Karpas-422 (cell line): ENCODE results near the gene RCAN3. TPM values are rescaled to one million over a fixed set of nuclear protein-coding genes. Genes with fewer than 3 reads are reported as not detected.
"Not testable (repeated sequence)": the region's sequence is repeated elsewhere in the genome, so short reads cannot be mapped to it uniquely, and the experiment has no call there.

Source experiments
- DNase-seq: peaks from one replicate; pipeline ENCODE4 v3.0.0-alpha.2; 2015
- H2AFZ ChIP-seq: fragments of 200-600 bp; sonication (generic); 2 replicates; pipeline ENCODE4 v1.6.1; 2014; ENCODE audit warnings: antibody characterized with exemption, low read length, mixed read lengths
- H3K27ac ChIP-seq: fragments of 200-600 bp; sonication (generic); 2 replicates; pipeline ENCODE4 v1.5.1; 2014; ENCODE audit warnings: mild to moderate bottlenecking, low read length, moderate library complexity
- H3K27me3 ChIP-seq: fragments of 200-600 bp; sonication (generic); 2 replicates; pipeline ENCODE4 v1.6.1; 2014; ENCODE audit warnings: low read length, mixed read lengths
- H3K36me3 ChIP-seq: fragments of 200-600 bp; sonication (generic); 2 replicates; pipeline ENCODE4 v1.6.1; 2014; ENCODE audit warnings: low read length, mixed read lengths; ENCODE audit not compliant: insufficient read depth
- H3K4me1 ChIP-seq: fragments of 200-600 bp; sonication (generic); 2 replicates; pipeline ENCODE4 v1.6.1; 2014; ENCODE audit warnings: mild to moderate bottlenecking, low read length, mixed read lengths
- H3K4me2 ChIP-seq: fragments of 200-600 bp; sonication (generic); 2 replicates; pipeline ENCODE4 v1.6.1; 2014; ENCODE audit warnings: low read length, low read depth, mild to moderate bottlenecking; ENCODE audit not compliant: poor library complexity, severe bottlenecking
- H3K4me3 ChIP-seq: fragments of 200-600 bp; sonication (generic); 2 replicates; pipeline ENCODE4 v1.5.1; 2014; ENCODE audit warnings: mild to moderate bottlenecking, antibody characterized with exemption, low read length, mixed read lengths
- H3K79me2 ChIP-seq: fragments of 200-600 bp; sonication (generic); 2 replicates; pipeline ENCODE4 v1.6.1; 2014; ENCODE audit warnings: mild to moderate bottlenecking, low read length, mixed read lengths
- H3K9ac ChIP-seq: fragments of 200-600 bp; sonication (generic); 2 replicates; pipeline ENCODE4 v1.6.0; 2014; ENCODE audit warnings: low read length
- H3K9me2 ChIP-seq: fragments of 200-600 bp; sonication (generic), shearing (Covaris generic); replicated peaks from 2 replicates; pipeline ENCODE4 v1.6.0; 2014; ENCODE audit warnings: mild to moderate bottlenecking, low read length, moderate library complexity; ENCODE audit not compliant: insufficient read depth
- H3K9me3 ChIP-seq: fragments of 300-700, 200-600 bp; sonication (generic); 2 replicates; pipeline ENCODE4 v1.6.1; 2014; ENCODE audit warnings: low read length, mixed read lengths
- H4K20me1 ChIP-seq: fragments of 200-600 bp; sonication (generic); 2 replicates; pipeline ENCODE4 v1.6.1; 2014; ENCODE audit warnings: mild to moderate bottlenecking, antibody characterized with exemption, low read length, low read depth; ENCODE audit not compliant: insufficient read depth
- total RNA-seq: library from RNA; depleted of rRNA; stranded (reverse); fragments of >200 nt; shearing (Covaris generic); gene quantifications from 2 replicates; pipeline ENCODE4 v1.2.3, GENCODE V29; 2014; ENCODE audit warnings: low replicate concordance

RCAN3 gene
- total RNA-seq, 1 experiment from 2014 or later = 4.8 TPM

DNA sequence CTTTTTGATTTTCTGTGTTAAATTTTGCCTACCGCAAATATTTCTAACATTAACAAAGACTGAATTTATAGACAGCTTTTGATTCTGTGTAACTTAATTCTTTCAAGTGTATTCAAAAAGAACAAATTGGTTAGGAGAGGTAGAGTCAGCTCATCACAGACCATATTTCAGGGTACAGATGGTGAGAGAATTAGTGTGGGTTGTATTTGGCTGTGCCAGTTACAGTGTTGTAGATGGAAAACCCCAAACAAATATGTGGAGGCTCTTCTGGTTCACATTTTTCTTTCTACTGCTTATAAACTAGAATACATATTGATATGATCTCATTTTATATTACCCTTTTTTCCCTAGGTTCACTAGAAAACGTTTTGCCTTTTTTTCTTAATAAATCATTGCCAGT, 11.1 kb downstream of the RCAN3 start:
- Histone ChIP-seq H4K20me1 (no peaks in the 10 kb centered on the region), H3K4me3 (no peak overlapping the region), H3K4me1 (no peaks in the 10 kb centered on the region), H3K27ac (no peak overlapping the region), H3K36me3 (no peaks in the 10 kb centered on the region), H2AFZ (no peak overlapping the region), H3K27me3 (no peaks in the 10 kb centered on the region), H3K9ac (no peak overlapping the region), H3K79me2 (no peaks in the 10 kb centered on the region), H3K4me2 (no peak overlapping the region), H3K9me3 (no peaks in the 10 kb centered on the region), H3K9me2 (no peaks in the 10 kb centered on the region)
- DNase-seq = no peak

DNA sequence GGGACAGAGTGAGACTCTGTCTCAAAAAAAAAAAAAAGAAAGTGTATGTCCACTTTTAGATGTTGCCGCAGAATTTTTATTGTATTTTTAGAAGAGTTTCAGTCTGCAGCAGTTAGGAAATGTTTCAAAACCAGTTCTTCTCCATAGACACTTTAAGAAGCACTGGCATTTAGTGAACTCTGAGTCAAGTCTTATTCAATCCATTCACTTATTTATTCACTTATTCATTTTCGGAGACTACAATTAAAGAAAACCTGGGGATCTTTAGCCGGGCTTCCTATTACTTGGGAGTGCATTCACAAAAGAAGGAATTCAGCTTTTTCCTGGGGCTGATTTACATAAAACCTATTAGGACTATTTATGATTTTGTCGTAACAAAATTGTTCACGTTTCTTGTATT, 12.3 kb downstream of the RCAN3 start:
- H3K4me2 ChIP-seq = no peak overlapping the region
- no peak overlapping the region for H2AFZ ChIP-seq
- H3K27me3 ChIP-seq = no peaks in the 10 kb centered on the region
- H4K20me1 ChIP-seq = no peaks in the 10 kb centered on the region
- no peak overlapping the region for H3K27ac ChIP-seq
- DNase-seq = no peak
- no peaks in the 10 kb centered on the region for H3K4me1 ChIP-seq
- no peaks in the 10 kb centered on the region for H3K36me3 ChIP-seq
- H3K9me3 ChIP-seq = no peaks in the 10 kb centered on the region
- no peak overlapping the region for H3K4me3 ChIP-seq
- H3K9ac ChIP-seq = no peak overlapping the region
- H3K9me2 ChIP-seq = no peaks in the 10 kb centered on the region
- no peaks in the 10 kb centered on the region for H3K79me2 ChIP-seq

DNA sequence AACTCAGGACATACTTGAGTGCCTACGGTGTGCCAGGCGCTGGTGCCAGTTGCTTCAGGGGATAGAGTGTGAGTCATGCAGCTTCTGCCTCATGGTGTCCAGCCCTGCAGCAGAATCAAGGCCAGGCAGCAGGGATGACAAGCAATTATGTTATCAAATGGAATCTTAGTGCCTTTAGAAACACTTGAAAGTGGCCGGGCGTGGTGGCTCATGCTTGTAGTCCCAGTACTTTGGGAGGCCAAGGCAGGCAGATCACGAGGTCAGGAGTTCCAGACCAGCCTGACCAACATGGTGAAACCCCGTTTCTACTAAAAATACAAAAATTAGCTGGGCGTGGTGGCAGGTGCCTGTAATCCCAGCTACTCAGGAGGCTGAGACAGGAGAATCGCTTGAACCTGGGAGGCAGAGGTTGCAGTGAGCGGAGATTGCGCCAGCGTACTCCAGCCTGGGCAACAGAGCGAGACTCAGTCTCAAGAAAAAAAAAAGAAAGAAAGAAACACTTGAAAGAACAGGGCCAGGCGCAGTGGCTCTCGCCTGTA, 13.1 kb downstream of the RCAN3 start:
- not testable (repeated sequence) for DNase-seq, H3K27me3 ChIP-seq, H3K27ac ChIP-seq, H4K20me1 ChIP-seq, H3K9me2 ChIP-seq, H2AFZ ChIP-seq, H3K79me2 ChIP-seq, H3K4me2 ChIP-seq, H3K36me3 ChIP-seq, H3K9me3 ChIP-seq, H3K4me1 ChIP-seq, H3K9ac ChIP-seq, H3K4me3 ChIP-seq

DNA sequence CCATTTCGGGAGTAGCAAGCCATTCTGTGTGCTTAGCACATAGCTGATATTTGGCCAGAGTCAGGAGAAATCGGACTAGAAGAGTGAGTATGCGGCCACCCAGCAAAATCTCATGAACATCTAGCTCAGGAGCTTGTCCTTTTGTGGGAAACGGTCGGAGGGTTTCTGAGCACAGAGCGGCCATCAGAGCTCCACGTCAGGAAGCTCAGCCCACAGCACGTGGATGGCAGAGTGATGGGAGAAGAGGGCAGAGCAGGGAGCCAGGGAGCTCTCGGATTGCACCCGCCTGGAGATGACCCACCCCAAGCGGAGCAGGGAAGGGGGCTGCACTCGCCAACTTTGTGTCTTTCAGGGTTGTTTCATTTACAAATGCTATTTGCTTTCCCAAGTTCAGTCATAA, 13.9 kb downstream of the RCAN3 start:
- Histone ChIP-seq H3K9me2 (no peaks in the 10 kb centered on the region), H2AFZ (no peak overlapping the region), H3K4me1 (no peaks in the 10 kb centered on the region), H3K79me2 (no peaks in the 10 kb centered on the region), H3K27ac (no peak overlapping the region), H3K27me3 (no peaks in the 10 kb centered on the region), H4K20me1 (no peaks in the 10 kb centered on the region), H3K36me3 (no peaks in the 10 kb centered on the region), H3K4me2 (no peak overlapping the region), H3K9ac (no peak overlapping the region), H3K4me3 (no peak overlapping the region), H3K9me3 (no peaks in the 10 kb centered on the region)
- no peak for DNase-seq

DNA sequence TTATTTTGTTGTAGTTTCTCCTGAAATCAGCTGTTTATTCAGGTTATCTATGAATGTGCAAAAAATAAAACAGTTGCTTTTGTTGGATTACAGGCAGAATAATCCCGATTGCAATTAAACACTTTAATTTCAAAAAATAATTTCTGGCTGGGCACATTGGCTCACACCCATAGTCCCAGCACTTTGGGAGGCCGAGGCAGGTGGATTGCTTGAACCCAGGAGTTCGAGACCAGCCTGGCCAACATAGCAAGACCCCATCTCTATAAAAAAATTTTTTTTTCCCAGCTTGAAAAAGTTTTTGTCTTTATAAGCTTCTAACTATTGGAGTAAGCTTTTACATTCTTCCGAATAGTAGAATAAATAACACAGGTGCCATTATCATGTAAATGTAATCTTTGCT, 15.3 kb downstream of the RCAN3 start:
- no peak overlapping the region for H3K4me2 ChIP-seq
- no peaks in the 10 kb centered on the region for H3K9me3 ChIP-seq
- H3K36me3 ChIP-seq = no peaks in the 10 kb centered on the region
- H3K79me2 ChIP-seq = no peaks in the 10 kb centered on the region
- no peak overlapping the region for H3K4me3 ChIP-seq
- H4K20me1 ChIP-seq = no peaks in the 10 kb centered on the region
- H3K4me1 ChIP-seq = no peaks in the 10 kb centered on the region
- H3K27me3 ChIP-seq = no peaks in the 10 kb centered on the region
- no peak for DNase-seq
- no peaks in the 10 kb centered on the region for H3K9me2 ChIP-seq
- H3K27ac ChIP-seq = no peak overlapping the region
- H3K9ac ChIP-seq = no peak overlapping the region
- no peak overlapping the region for H2AFZ ChIP-seq

DNA sequence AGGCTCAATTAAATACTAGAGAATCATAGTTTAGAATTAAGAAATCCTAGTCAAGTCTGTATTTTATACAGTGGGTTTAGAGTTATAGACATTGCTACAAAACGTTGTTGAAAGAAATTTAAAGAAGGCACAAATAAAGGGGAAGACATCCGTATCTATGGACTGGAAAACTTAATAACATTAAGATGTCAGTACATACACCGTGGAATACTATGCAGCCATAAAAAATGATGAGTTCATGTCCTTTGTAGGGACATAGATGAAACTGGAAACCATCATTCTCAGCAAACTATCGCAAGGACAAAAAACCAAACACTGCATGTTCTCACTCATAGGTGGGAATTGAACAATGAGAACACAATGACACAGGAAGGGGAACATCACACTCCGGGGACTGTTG, 17.6 kb downstream of the RCAN3 start:
- not testable (repeated sequence) for H3K4me2 ChIP-seq, DNase-seq, H3K27ac ChIP-seq, H2AFZ ChIP-seq, H3K36me3 ChIP-seq, H3K9me2 ChIP-seq, H3K79me2 ChIP-seq, H3K27me3 ChIP-seq, H3K9me3 ChIP-seq, H4K20me1 ChIP-seq, H3K4me1 ChIP-seq, H3K4me3 ChIP-seq, H3K9ac ChIP-seq

DNA sequence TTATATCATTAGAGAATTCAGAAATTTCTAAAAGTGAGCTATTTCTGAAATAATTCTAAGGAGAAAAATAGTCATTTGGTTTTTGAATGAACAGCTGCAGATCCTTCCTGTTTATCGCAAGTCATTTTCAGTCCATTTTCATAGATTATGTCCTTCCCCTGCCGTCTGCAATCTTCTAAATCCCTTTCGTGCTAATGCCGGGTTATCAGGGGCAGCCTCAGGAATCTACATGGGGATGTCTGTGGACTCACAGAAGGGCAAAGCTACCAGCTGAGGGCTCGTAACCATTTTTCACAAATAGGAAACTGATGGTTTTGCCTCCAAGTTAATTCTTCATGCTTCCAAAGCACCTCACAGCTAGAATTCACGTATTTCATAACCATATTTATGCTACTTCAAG, 23.0 kb downstream of the RCAN3 start:
- Histone ChIP-seq H3K9me3 (no peaks in the 10 kb centered on the region), H3K27ac (no peak overlapping the region), H3K9me2 (no peaks in the 10 kb centered on the region), H3K4me2 (no peak overlapping the region), H3K4me1 (no peaks in the 10 kb centered on the region), H3K79me2 (no peaks in the 10 kb centered on the region), H3K36me3 (no peaks in the 10 kb centered on the region), H4K20me1 (no peaks in the 10 kb centered on the region), H3K4me3 (no peak overlapping the region), H3K9ac (no peak overlapping the region), H2AFZ (no peak overlapping the region), H3K27me3 (no peaks in the 10 kb centered on the region)
- no peak for DNase-seq

DNA sequence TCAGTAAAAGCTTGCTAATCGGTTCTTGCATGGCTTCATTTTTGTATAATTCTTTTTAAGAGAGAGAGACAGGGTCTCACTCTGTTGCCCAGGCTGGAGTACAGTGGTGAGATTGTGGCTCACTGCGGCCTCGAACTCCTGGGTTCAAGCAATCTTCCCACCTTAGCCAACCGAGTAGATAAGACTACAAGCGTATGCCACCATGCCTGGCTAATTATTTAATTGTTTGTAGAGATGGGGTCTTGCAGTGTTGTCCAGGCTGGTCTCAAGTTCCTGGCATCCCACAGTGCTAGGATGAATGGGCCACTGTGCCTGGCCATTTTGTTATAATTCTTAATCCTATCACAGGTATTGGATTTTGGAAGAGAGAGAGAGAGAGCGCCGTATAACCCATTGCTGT, 23.4 kb downstream of the RCAN3 start:
- Histone ChIP-seq H2AFZ (no peak overlapping the region), H3K4me3 (no peak overlapping the region)
- DNase-seq = no peak

DNA sequence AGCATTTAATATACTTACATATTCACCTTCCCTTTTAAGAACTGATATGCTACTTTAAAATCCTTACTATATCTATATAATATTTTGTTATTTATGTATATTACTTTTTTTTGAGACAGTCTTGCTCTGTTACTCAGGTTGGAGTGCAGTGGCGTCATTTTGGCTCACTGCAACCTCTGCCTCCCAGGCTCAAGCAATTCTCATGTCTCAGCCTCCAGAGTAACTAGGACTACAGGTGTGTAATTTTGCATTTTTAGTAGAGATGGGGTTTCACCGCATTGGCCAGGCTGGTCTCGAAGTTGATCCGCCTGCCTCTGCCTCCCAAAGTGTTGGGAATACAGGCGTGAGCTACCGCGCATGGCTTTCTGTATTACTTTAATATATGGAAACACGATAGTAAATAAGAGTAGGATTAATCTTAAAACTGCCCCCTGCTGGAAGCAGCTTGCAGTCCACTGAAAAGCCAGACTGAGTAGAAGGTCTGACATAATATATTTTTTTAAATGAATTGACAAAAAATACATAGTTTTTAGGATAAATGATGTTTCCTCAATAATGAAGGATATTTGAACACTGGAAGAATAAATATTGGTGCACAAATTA, 24.4 kb downstream of the RCAN3 start:
- no peak overlapping the region for H3K9ac ChIP-seq
- no peaks in the 10 kb centered on the region for H3K9me2 ChIP-seq
- H3K79me2 ChIP-seq = no peaks in the 10 kb centered on the region
- H3K4me3 ChIP-seq = no peak overlapping the region
- no peaks in the 10 kb centered on the region for H3K27me3 ChIP-seq
- no peaks in the 10 kb centered on the region for H4K20me1 ChIP-seq
- no peak overlapping the region for H2AFZ ChIP-seq
- H3K9me3 ChIP-seq = no peaks in the 10 kb centered on the region
- H3K27ac ChIP-seq = no peak overlapping the region
- H3K4me1 ChIP-seq = no peaks in the 10 kb centered on the region
- DNase-seq = peak; percentile 76
- no peak overlapping the region for H3K4me2 ChIP-seq
- H3K36me3 ChIP-seq = no peaks in the 10 kb centered on the region

More for the DNA sequence above, 23.4 kb downstream of the RCAN3 start:
- Histone ChIP-seq H3K4me1 (no peaks in the 10 kb centered on the region), H3K4me2 (no peak overlapping the region), H3K27ac (no peak overlapping the region), H3K27me3 (no peaks in the 10 kb centered on the region), H3K79me2 (no peaks in the 10 kb centered on the region), H3K9me3 (no peaks in the 10 kb centered on the region), H4K20me1 (no peaks in the 10 kb centered on the region), H3K36me3 (no peaks in the 10 kb centered on the region), H3K9me2 (no peaks in the 10 kb centered on the region), H3K9ac (no peak overlapping the region)
